ENCODE measurements around the gene VPS16. TPM values are rescaled to one million over a fixed set of nuclear protein-coding genes. Genes with fewer than 3 reads are reported as not detected.

Gene VPS16
- total and polyA plus RNA-seq, 4 donors: 14.5 to 24.3 (median 16.1) TPM

DNA sequence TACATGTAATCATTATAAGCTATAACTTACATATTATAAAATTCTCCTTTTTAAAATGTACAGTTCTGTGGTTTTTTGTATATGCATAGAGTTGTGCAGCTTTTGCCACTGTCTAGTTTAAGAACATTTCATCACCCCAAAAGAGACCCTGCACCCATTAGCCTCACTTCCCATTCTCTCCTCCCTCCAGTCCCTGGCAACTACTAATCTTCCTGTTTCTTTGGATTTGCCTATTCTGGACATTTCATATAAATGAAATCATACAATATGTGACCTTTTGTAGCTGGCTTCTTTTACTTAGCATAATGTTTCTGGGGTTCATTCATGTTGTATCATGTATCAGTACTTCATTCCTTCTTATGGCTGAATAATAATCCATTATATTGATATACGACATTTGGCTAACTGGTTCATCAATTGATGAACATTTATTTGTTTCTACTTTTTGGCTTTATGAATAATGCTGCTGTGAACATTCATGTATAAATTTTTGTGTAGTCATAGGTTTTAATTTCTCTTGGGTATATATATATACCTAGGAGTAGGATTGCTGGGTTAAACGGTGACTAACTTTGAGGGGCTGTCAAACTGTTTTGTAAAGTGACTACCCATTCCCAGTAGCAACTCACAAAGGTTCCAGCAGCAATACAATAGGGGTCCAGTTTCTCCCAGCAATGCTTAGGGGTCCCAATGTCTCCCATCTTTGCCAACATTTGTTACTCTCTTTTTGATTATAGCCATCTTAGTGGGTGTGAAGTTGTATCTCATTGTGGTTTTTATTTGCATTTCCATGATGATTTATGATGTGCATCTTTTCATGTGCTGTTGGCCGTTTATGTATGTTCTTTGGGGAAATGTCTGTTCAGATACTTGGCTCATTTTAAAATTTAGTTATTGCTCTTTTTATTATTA is 43.4 kb downstream of the VPS16 start:
- DNase-seq (ENCODE audit: low spot score): no peak
- 86% methylated on average over 3 of the region's 3 CpGs for WGBS
- no peaks in the 10 kb centered on the region for H3K27me3 ChIP-seq (ENCODE audit: control insufficient read depth in 4 of 4, insufficient read depth in 4 of 4, low read length in 3 of 4)
- H3K9ac ChIP-seq (ENCODE audit: low read depth in 1 of 2, low read length in 2 of 2): no peak overlapping the region
- H3K9me3 ChIP-seq (ENCODE audit: control insufficient read depth in 4 of 4, low read length in 3 of 4): no peaks in the 10 kb centered on the region
- no peak for TF ChIP-seq HNF4G (IDR thresholded peaks at IDR 0.05)
- TF ChIP-seq, protein P1, sequence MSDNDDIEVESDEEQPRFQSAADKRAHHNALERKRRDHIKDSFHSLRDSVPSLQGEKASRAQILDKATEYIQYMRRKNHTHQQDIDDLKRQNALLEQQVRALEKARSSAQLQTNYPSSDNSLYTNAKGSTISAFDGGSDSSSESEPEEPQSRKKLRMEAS (IDR thresholded peaks at IDR 0.05): no peak
- TF ChIP-seq, protein P2, sequence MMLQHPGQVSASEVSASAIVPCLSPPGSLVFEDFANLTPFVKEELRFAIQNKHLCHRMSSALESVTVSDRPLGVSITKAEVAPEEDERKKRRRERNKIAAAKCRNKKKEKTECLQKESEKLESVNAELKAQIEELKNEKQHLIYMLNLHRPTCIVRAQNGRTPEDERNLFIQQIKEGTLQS (IDR thresholded peaks at IDR 0.05): no peak
- no peak for TF ChIP-seq SP1 (IDR thresholded peaks at IDR 0.05)
- no peak for TF ChIP-seq HNF4A (conservative IDR thresholded peaks at IDR 0.05)
- no peak for TF ChIP-seq NR2F2 (IDR thresholded peaks at IDR 0.05)
- TF ChIP-seq EGR1 (IDR thresholded peaks at IDR 0.05; ENCODE audit: low read depth in 2 of 2): no peak
- TF ChIP-seq, protein P3, sequence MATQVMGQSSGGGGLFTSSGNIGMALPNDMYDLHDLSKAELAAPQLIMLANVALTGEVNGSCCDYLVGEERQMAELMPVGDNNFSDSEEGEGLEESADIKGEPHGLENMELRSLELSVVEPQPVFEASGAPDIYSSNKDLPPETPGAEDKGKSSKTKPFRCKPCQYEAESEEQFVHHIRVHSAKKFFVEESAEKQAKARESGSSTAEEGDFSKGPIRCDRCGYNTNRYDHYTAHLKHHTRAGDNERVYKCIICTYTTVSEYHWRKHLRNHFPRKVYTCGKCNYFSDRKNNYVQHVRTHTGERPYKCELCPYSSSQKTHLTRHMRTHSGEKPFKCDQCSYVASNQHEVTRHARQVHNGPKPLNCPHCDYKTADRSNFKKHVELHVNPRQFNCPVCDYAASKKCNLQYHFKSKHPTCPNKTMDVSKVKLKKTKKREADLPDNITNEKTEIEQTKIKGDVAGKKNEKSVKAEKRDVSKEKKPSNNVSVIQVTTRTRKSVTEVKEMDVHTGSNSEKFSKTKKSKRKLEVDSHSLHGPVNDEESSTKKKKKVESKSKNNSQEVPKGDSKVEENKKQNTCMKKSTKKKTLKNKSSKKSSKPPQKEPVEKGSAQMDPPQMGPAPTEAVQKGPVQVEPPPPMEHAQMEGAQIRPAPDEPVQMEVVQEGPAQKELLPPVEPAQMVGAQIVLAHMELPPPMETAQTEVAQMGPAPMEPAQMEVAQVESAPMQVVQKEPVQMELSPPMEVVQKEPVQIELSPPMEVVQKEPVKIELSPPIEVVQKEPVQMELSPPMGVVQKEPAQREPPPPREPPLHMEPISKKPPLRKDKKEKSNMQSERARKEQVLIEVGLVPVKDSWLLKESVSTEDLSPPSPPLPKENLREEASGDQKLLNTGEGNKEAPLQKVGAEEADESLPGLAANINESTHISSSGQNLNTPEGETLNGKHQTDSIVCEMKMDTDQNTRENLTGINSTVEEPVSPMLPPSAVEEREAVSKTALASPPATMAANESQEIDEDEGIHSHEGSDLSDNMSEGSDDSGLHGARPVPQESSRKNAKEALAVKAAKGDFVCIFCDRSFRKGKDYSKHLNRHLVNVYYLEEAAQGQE (IDR thresholded peaks at IDR 0.05): no peak
- TF ChIP-seq, protein P4, sequence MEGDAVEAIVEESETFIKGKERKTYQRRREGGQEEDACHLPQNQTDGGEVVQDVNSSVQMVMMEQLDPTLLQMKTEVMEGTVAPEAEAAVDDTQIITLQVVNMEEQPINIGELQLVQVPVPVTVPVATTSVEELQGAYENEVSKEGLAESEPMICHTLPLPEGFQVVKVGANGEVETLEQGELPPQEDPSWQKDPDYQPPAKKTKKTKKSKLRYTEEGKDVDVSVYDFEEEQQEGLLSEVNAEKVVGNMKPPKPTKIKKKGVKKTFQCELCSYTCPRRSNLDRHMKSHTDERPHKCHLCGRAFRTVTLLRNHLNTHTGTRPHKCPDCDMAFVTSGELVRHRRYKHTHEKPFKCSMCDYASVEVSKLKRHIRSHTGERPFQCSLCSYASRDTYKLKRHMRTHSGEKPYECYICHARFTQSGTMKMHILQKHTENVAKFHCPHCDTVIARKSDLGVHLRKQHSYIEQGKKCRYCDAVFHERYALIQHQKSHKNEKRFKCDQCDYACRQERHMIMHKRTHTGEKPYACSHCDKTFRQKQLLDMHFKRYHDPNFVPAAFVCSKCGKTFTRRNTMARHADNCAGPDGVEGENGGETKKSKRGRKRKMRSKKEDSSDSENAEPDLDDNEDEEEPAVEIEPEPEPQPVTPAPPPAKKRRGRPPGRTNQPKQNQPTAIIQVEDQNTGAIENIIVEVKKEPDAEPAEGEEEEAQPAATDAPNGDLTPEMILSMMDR (IDR thresholded peaks at IDR 0.05; ENCODE audit: low read depth, low read length, missing input control): no peak
- no peak for TF ChIP-seq FOXA2 (IDR thresholded peaks at IDR 0.05)
- TF ChIP-seq RXRA (IDR thresholded peaks at IDR 0.05): no peak
- no peak overlapping the region for H3K4me3 ChIP-seq (ENCODE audit: low read depth in 1 of 3, low read length in 3 of 3)
- H3K36me3 ChIP-seq (ENCODE audit: control insufficient read depth in 4 of 4, insufficient read depth in 3 of 4, low read depth in 1 of 4, low read length in 3 of 4): no peaks in the 10 kb centered on the region
- no peak overlapping the region for H3K27ac ChIP-seq (ENCODE audit: low read depth in 1 of 2, low read length in 2 of 2)
- H3K4me1 ChIP-seq (ENCODE audit: control insufficient read depth in 4 of 4, insufficient read depth in 4 of 4, low read length in 3 of 4): peaks cover 0 to 2% (median 0%) of the 10 kb centered on the region in 4 donors

DNA sequence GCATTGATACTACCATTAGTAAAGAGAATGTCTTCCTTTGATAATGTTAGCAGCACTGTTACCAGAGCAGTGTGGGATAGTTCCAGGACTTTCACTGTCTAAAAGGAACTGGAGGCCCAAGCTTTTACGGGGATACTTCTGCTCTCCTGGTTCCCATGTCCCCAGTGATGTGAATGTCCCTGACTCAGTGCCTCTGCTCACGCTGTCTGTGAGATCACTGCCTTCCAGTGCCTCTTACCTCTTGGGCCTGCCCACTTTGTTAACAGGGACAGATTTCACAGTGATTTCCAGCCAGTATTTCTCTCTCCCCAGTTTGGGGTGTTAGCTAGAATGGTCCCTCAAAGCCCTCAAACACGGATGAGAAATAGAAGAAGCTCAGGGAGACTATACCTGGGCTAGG is 47.2 kb downstream of the VPS16 start:
- Histone ChIP-seq H3K9me3 (ENCODE audit: control insufficient read depth in 4 of 4, low read length in 3 of 4) (no peaks in the 10 kb centered on the region), H3K36me3 (ENCODE audit: control insufficient read depth in 4 of 4, insufficient read depth in 3 of 4, low read depth in 1 of 4, low read length in 3 of 4) (no peaks in the 10 kb centered on the region), H3K9ac (ENCODE audit: low read depth in 1 of 2, low read length in 2 of 2) (no peak overlapping the region), H3K4me3 (ENCODE audit: low read depth in 1 of 3, low read length in 3 of 3) (no peak overlapping the region), H3K27ac (ENCODE audit: low read depth in 1 of 2, low read length in 2 of 2) (no peak overlapping the region), H3K27me3 (ENCODE audit: control insufficient read depth in 4 of 4, insufficient read depth in 4 of 4, low read length in 3 of 4) (no peaks in the 10 kb centered on the region), H3K4me1 (ENCODE audit: control insufficient read depth in 4 of 4, insufficient read depth in 4 of 4, low read length in 3 of 4) (peaks cover 0 to 6% (median 0%) of the 10 kb centered on the region in 4 donors)
- no peak for TF ChIP-seq EGR1 (IDR thresholded peaks at IDR 0.05; ENCODE audit: low read depth in 2 of 2)
- TF ChIP-seq YY1 (IDR thresholded peaks at IDR 0.05): no peak
- TF ChIP-seq TAF1 (conservative IDR thresholded peaks at IDR 0.05): no peak
- TF ChIP-seq, protein P1 (IDR thresholded peaks at IDR 0.05): no peak
- no peak for TF ChIP-seq RXRA (IDR thresholded peaks at IDR 0.05)
- no peak for TF ChIP-seq ZBTB33 (IDR thresholded peaks at IDR 0.05)
- no peak for TF ChIP-seq RAD21 (IDR thresholded peaks at IDR 0.05)
- TF ChIP-seq GABPA (IDR thresholded peaks at IDR 0.05 in 1 of 2, conservative IDR thresholded peaks at IDR 0.05 in 1 of 2): no peak
- no peak for TF ChIP-seq FOXA2 (IDR thresholded peaks at IDR 0.05)
- no peak for TF ChIP-seq HNF4G (IDR thresholded peaks at IDR 0.05)
- TF ChIP-seq, protein P3 (IDR thresholded peaks at IDR 0.05): no peak
- 90% methylated on average over 3 of the region's 3 CpGs for WGBS
- no peak for DNase-seq (ENCODE audit: low spot score)
